ENCODE results near the gene ALDH18A1.

The ALDH18A1 gene

GRCh38 chr10:95556994-95557767 lies 99.3 kb downstream of the ALDH18A1 start:
- no peak for DNase-seq (ENCODE audit: low spot score)
